Dermis microvascular lymphatic vessel endothelial cell (primary cell): ENCODE data around the gene PTH2R. TPM values are rescaled to one million over a fixed set of nuclear protein-coding genes. Genes with fewer than 3 reads are reported as not detected.
"Not testable (repeated sequence)": the region's sequence is repeated elsewhere in the genome, so short reads cannot be mapped to it uniquely, and the experiment has no call there.

Source experiments
- DNase-seq, 2 donors: peaks; one replicate each; pipeline versions ENCODE4 v3.0.0 to v3.0.0-alpha.2; 2010; ENCODE audit warnings: low read depth in 2 of 2
- total RNA-seq: library from RNA; depleted of rRNA; stranded (reverse); fragments of >200 nt; gene quantifications from 2 replicates; pipeline ENCODE4 v1.2.1, GENCODE V29; 2014

Gene PTH2R
- total RNA-seq, 1 donor from 2014 or later: under 0.01 TPM

DNA sequence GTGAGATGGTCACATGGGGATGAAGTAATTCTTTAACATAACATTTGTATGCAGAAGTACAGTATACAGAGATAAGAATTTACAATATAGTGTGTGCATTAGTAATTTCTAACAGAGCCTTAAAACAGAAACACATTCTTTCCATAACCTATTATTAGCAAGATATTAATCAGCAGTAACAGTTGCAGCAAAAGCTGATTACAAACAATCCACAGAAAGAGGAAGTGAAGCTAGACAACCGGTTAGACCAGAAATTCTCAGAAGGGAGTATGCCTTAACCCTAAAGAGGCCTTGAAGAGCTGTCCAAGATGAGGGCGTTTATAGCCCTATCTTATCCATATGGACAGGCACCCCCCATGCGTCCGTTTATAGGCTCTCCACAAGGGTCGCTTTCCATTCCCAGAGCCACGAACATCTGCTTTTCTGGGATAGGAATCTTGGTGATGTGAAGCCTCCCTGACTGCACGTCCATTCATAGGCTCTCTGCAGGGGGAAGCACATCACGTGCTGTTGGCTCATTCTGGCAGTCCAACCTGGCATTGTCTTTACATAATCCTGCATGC is 75.9 kb downstream of the PTH2R start:
- not testable (repeated sequence) for DNase-seq

GRCh38 chr2:208485390-208485789 is 78.8 kb downstream of the PTH2R start:
- no peak for DNase-seq

DNA sequence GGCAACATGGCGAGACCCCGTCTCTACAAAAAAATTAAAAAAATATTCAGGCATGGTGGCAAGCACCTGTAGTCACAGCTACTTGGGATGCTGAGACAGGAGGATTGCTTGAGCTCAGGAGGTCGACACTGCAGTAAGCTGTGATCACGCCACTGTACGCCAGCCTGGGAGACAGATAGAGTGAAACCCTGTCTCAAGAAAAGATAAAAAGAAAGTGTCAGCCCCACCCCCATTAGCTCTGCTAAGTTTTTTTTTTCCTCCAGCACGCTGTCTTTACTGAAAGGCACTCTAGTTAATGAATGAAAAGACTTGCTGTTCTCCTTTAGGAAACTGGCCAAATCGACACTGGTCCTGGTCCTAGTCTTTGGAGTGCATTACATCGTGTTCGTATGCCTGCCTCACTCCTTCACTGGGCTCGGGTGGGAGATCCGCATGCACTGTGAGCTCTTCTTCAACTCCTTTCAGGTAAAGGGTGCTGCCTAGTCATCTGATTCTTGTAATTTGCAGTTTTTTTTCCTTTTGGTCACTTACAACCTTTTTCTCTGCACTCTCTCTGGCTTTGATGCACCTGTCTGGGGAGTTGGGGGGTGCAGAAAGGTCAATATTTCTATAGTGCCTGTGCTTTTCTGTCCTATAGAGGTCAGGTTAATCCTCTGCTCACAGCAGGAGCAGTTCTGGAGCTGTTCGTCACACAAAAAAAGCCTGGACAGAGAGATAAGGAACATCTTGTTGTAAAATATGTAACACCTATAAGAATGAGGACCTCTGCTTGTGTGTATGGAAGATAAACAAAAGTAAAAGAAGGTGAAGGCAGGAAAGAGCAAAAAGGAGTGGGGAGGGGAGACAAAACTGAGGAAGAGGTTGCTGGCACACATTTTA is 82.3 kb downstream of the PTH2R start:
- no peak for DNase-seq

DNA sequence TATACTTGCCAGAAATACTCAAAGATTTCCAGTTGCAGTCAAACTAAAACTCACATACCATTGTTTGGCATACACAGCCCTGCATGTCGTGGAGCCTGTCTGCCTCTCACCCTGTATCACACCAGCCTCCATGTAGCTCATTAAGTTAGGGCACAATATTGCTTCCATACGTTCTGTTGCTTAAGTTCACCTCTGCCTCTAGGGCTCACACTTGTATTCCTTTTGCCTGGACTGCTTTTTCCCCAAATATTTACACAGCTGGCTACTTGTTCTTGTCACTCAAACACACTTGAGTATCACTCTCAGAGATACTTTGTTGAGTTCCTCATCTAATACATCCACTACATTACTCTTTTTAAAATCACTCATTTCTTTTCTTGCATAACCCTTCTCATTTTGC is 83.1 kb downstream of the PTH2R start:
- DNase-seq: no peak

DNA sequence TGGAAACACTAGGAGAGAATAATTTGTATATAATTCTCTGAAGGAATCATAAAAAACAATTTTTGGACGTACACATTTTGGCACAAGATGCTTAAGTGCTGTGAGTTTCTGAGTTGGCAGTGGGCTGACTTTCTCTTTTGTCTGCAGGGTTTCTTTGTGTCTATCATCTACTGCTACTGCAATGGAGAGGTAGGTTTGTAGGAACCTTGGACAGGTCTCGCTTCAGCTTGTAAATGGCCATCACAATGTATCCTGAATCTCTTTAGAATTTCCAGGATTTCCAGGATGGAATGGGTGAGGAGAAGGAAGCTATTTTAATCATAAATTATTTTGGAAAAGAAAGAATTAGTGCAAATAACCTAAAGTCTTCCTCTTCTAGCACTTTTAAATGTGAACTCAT is 83.9 kb downstream of the PTH2R start:
- DNase-seq: no peak

DNA sequence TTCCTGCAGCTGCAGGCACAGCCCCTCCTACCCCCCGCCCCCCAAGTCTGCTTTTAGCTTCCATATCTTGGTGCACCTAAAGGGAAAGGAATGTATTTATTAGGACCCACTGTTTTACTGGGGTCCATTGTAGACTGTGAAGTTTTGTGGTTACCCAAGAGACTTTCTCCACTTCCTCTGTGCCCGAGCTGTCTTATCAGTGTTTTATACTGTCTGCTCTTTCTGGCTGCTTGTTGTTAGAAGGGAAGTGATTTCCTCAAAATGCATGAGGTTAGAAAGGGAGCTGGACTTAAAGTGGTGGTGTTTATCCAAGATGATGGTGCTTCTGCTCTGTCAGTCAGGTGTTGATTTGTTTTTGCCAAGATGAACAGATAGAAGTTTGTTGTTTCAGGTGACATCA is 85.0 kb downstream of the PTH2R start:
- DNase-seq: no peak

- DNase-seq: no peak
Measured at GRCh38 chr2:208492069-208492468, 85.5 kb downstream of the PTH2R start.

GRCh38 chr2:208493186-208493585 is 86.6 kb downstream of the PTH2R start:
- DNase-seq: no peak

GRCh38 chr2:208496129-208496528 is 89.5 kb downstream of the PTH2R start:
- no peak for DNase-seq

GRCh38 chr2:208501206-208501605 is 94.6 kb downstream of the PTH2R start:
- no peak for DNase-seq

- DNase-seq: no peak
Measured at GRCh38 chr2:208502288-208502687, 95.7 kb downstream of the PTH2R start.

DNA sequence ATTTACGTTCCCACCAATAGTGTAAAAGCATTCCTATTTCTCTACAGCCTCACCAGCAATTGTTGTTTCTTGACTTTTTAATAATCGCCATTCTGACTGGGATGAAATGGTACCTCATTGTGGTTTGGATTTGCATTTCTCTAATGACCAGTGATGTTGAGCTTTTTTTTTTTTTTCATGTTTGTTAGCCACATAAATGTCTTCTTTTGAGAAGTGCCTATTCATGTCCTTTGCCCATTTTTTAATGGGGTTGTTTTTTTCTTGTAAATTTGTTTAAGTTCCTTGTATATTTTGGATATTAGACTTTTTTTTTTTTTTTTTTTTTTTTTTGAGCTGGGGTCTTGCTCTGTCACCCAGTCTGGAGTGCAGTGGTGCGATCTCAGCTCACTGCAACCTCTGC is 98.8 kb downstream of the PTH2R start:
- not testable (repeated sequence) for DNase-seq

DNA sequence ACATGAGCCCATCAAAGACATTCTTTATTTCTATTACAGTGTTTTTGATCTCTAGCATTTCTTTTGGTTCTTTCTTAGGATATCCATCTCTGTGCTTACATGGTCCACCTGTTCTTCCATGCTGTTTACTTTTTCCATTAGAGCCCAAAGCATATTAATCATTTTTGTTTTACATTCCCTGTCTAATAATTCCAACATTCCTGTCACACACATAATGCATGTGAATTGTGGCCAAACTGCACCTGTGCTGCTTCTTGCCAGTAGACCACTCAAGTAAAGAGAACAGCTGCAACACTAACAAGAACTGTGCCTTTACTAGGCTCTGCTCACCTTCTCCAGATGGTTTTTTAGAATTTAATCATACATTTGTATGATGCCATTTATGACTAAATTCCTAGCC is 103.0 kb downstream of the PTH2R start:
- no peak for DNase-seq

DNA sequence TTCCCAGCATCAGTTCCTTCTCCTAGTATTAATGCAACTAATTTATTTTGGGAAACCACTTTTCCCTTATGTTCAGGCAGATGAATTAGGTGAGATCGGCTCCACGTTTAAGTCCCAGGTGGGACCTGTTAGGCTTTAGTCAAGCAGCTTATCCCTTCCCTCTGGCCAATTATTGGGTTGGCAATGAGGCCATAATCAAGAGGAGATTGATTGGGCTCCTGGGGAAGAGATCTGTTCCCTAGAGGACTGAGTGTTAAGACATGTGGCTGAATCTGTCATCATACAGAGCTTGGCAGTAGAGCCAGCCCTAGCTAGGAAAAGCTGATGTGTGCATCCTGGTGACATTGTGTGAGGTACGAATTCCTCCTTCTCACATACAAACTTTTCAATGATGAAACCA is 104.4 kb downstream of the PTH2R start:
- DNase-seq: no peak

GRCh38 chr2:208511573-208511972 is 105.0 kb downstream of the PTH2R start:
- DNase-seq: no peak

DNA sequence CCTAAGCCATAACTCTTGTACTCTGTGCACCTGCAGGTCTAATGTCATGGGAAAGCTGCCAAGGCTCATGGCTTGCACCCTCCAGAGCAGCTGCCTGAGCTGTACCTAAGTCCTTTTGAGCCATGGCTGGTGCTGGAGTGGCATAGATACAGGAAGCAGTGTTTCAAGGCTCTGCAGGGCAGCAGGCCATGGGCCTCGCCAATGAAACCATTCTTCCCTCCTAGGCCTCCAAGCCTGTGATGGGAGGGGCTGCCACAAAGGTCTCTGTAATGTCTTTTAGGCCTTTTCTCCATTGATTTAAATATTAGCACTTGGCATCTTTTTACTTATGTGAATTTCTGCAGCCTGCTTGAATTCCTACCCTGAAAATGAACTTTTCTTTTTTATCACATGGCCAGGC is 108.5 kb downstream of the PTH2R start:
- DNase-seq: no peak

DNA sequence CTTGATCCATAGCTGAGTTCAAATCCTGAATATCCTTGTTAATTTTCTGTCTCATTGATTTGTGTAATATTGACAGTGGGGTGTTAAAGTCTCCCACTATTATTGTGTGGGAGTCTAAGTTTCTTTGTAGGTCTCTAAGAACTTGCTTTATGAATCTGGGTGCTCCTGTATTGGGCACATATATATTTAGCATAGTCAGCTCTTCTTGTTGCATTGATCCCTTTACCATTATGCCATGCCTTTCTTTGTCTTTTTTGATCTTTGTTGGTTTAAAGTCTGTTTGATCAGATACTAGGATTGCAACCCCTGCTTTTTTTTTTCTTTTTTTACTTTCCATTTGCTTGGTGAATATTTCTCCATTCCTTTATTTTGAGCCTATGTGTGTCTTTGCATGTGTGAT is 116.5 kb downstream of the PTH2R start:
- not testable (repeated sequence) for DNase-seq

DNA sequence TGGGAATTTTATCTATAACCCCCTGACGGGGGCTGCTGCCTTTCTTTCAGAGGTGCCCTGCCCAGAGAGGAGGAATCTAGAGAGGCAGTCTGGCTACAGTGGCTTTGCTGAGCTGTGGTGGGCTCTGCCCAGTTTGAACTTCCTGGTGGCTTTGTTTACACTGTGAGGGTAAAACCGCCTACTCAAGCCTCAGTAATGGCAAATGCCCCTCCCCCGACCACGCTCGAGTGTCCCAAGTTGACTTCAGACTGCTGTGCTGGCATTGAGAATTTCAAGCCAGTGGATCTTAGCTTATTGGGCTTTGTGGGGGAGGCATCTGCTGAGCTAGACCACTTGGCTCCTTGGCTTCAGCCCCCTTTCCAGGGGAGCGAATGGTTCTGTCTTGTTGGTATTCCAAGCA is 118.6 kb downstream of the PTH2R start:
- DNase-seq: not testable (repeated sequence)

GRCh38 chr2:208529796-208530195 is 123.2 kb downstream of the PTH2R start:
- DNase-seq: no peak

- no peak for DNase-seq
Measured at GRCh38 chr2:208531361-208531760, 124.8 kb downstream of the PTH2R start.

DNA sequence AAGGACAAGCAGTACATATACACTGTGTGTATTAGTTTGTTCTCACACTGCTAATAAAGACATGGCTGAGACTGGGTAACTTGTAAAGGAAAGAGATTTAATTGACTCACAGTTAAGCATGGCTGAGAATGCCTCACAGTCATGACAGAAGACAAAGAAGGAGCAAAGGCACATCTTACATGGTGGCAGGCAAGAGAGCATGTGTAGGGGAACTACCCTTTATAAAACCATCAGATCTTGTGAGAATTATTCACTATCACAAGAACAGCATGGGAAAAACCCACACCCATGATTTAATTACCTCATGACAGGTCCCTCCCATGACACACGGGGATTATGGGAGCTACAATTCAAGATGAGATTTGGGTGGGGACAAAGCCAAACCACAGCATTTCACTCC is 129.0 kb downstream of the PTH2R start:
- not testable (repeated sequence) for DNase-seq

GRCh38 chr2:208541461-208541988 is 134.9 kb downstream of the PTH2R start:
- DNase-seq: no peak

- DNase-seq: no peak
Measured at GRCh38 chr2:208541989-208542464, 135.4 kb downstream of the PTH2R start.
